MCF 10A (cell line): ENCODE results near the gene CFAP77. TPM values are rescaled to one million over a fixed set of nuclear protein-coding genes. Genes with fewer than 3 reads are reported as not detected.

Experiments
- BruUV-seq: library from RNA; stranded (reverse); fragments of 400-500 nt; replicated peaks from 2 replicates; lab custom pipeline; 2021; lab: Mats Ljungman, UMichigan
- CTCF ChIA-PET: fragments of 300-600 bp; sonication (Branson Sonifier 250); formaldehyde crosslinking; extraction: SDS; loops from one replicate; lab custom pipeline; 2021; ENCODE audit warnings: antibody characterized with exemption, inconsistent platforms; lab: Yijun Ruan, JAX
- POLR2A ChIA-PET: fragments of 300-600, 350-650 bp; sonication (Branson Sonifier 250); formaldehyde crosslinking; extraction: SDS; loops from one replicate; lab custom pipeline; 2020; ENCODE audit warnings: antibody characterized with exemption, inconsistent platforms; lab: Yijun Ruan, JAX
- DNase-seq: peaks from one replicate; pipeline ENCODE4 v3.0.0-alpha.2; 2018; ENCODE audit not compliant: unreplicated experiment
- H3K27ac Mint-ChIP-seq: one replicate; pipeline ENCODE4 v1.8.0; 2022; ENCODE audit warnings: mild to moderate bottlenecking, low read depth, mixed read lengths; ENCODE audit not compliant: unreplicated experiment
- H3K27me3 Mint-ChIP-seq: one replicate; pipeline ENCODE4 v1.8.0; 2022; ENCODE audit warnings: mixed read lengths; ENCODE audit not compliant: insufficient read depth, unreplicated experiment
- H3K36me3 Mint-ChIP-seq: one replicate; pipeline ENCODE4 v1.8.0; 2022; ENCODE audit warnings: mild to moderate bottlenecking, moderate library complexity, mixed read lengths; ENCODE audit not compliant: insufficient read depth, unreplicated experiment
- H3K4me1 Mint-ChIP-seq: one replicate; pipeline ENCODE4 v1.8.0; 2022; ENCODE audit warnings: mixed read lengths; ENCODE audit not compliant: insufficient read depth, unreplicated experiment
- H3K4me3 Mint-ChIP-seq: one replicate; pipeline ENCODE4 v1.8.0; 2022; ENCODE audit warnings: mild to moderate bottlenecking, moderate library complexity, mixed read lengths; ENCODE audit not compliant: unreplicated experiment
- H3K9me3 Mint-ChIP-seq: one replicate; pipeline ENCODE4 v1.8.0; 2022; ENCODE audit warnings: mixed read lengths; ENCODE audit not compliant: unreplicated experiment
- CTCF ChIP-seq: fragments of 200-600 bp; IDR thresholded peaks from one replicate; pipeline ENCODE4 v1.8.0; 2022; ENCODE audit warnings: antibody characterized with exemption, mild to moderate bottlenecking; ENCODE audit not compliant: unreplicated experiment
- intact Hi-C: fragments of 100-400 bp; cut with micrococcal nuclease; formaldehyde crosslinking; loops from 2 replicates; pipeline ENCODE4 v1.14.1; 2022
- total RNA-seq: library from RNA; stranded (reverse); gene quantifications from 2 replicates; pipeline ENCODE4 v1.2.3, GENCODE V29; 2022

The CFAP77 gene
- total RNA-seq, 1 experiment from 2014 or later = not detected

GRCh38 chr9:132554755-132555154 lies 144.7 kb downstream of the CFAP77 start:
- ChIA-PET CTCF (interaction anchor here (0.9 to 1.1 kb wide), 2 partner anchors 16 to 22 kb away, joined by 3 read pairs; no protein-coding TSS in a partner anchor), POLR2A (no interaction called here)
- Mint-ChIP-seq H3K27me3 (peaks cover 85% of the 10 kb centered on the region), H3K36me3 (no peaks in the 10 kb centered on the region), H3K4me1 (no peaks in the 10 kb centered on the region), H3K27ac (no peak overlapping the region), H3K4me3 (no peak overlapping the region), H3K9me3 (no peaks in the 10 kb centered on the region)
- no TSS peak for BruUV-seq
- no peak for DNase-seq
- no peak for TF ChIP-seq CTCF
- intact Hi-C loops = no loop called here

- CTCF ChIA-PET = interaction anchor here (0.9 to 1.1 kb wide), 2 partner anchors 17 to 21 kb away, joined by 3 read pairs; no protein-coding TSS in a partner anchor
- POLR2A ChIA-PET = no interaction called here
- no peak overlapping the region for H3K27ac Mint-ChIP-seq
These were observed 145.5 kb downstream of the CFAP77 start for GRCh38 chr9:132555528-132555927.

GRCh38 chr9:132556235-132556634 lies 146.2 kb downstream of the CFAP77 start:
- DNase-seq = no peak
- CTCF ChIA-PET = interaction anchor here (1.1 kb wide), 1 partner anchor 68 kb away, joined by 3 read pairs; no protein-coding TSS in a partner anchor
- BruUV-seq = no TSS peak
- H3K27me3 Mint-ChIP-seq = peaks cover 85% of the 10 kb centered on the region
- H3K27ac Mint-ChIP-seq = no peak overlapping the region
- no peaks in the 10 kb centered on the region for H3K4me1 Mint-ChIP-seq
- intact Hi-C loops = no loop called here
- no peak for TF ChIP-seq CTCF
- POLR2A ChIA-PET = no interaction called here
- no peaks in the 10 kb centered on the region for H3K36me3 Mint-ChIP-seq
- no peaks in the 10 kb centered on the region for H3K9me3 Mint-ChIP-seq
- H3K4me3 Mint-ChIP-seq = no peak overlapping the region

More at GRCh38 chr9:132555528-132555927, 145.5 kb downstream of the CFAP77 start:
- BruUV-seq = no TSS peak
- peaks cover 85% of the 10 kb centered on the region for H3K27me3 Mint-ChIP-seq
- no peak overlapping the region for H3K4me3 Mint-ChIP-seq
- H3K9me3 Mint-ChIP-seq = no peaks in the 10 kb centered on the region
- no peak for TF ChIP-seq CTCF
- H3K4me1 Mint-ChIP-seq = no peaks in the 10 kb centered on the region
- no peak for DNase-seq
- H3K36me3 Mint-ChIP-seq = no peaks in the 10 kb centered on the region
- intact Hi-C loops = no loop called here

- BruUV-seq = no TSS peak
- ChIA-PET POLR2A (no interaction called here), CTCF (interaction anchor here (1.1 kb wide), 1 partner anchor 68 kb away, joined by 3 read pairs; no protein-coding TSS in a partner anchor)
- no peak for DNase-seq
- no peak overlapping the region for H3K27ac Mint-ChIP-seq
- H3K9me3 Mint-ChIP-seq = no peaks in the 10 kb centered on the region
- intact Hi-C loops = no loop called here
- peaks cover 85% of the 10 kb centered on the region for H3K27me3 Mint-ChIP-seq
- no peaks in the 10 kb centered on the region for H3K36me3 Mint-ChIP-seq
- no peaks in the 10 kb centered on the region for H3K4me1 Mint-ChIP-seq
- H3K4me3 Mint-ChIP-seq = no peak overlapping the region
- TF ChIP-seq CTCF = no peak
These were observed 146.7 kb downstream of the CFAP77 start for GRCh38 chr9:132556714-132557113.
